HG03354 (cell line): ENCODE results near the gene TMEM117.
A peak's percentile ranks its signal among the peaks of the same experiment; 100 is the strongest.

ENCODE experiments used
- ATAC-seq: cut with Tn5 transposase; IDR thresholded peaks from one replicate; pipeline ENCODE4 v1.9.1; 2021; ENCODE audit warnings: mild to moderate bottlenecking; ENCODE audit not compliant: unreplicated experiment, poor library complexity, severe bottlenecking

The TMEM117 gene

DNA sequence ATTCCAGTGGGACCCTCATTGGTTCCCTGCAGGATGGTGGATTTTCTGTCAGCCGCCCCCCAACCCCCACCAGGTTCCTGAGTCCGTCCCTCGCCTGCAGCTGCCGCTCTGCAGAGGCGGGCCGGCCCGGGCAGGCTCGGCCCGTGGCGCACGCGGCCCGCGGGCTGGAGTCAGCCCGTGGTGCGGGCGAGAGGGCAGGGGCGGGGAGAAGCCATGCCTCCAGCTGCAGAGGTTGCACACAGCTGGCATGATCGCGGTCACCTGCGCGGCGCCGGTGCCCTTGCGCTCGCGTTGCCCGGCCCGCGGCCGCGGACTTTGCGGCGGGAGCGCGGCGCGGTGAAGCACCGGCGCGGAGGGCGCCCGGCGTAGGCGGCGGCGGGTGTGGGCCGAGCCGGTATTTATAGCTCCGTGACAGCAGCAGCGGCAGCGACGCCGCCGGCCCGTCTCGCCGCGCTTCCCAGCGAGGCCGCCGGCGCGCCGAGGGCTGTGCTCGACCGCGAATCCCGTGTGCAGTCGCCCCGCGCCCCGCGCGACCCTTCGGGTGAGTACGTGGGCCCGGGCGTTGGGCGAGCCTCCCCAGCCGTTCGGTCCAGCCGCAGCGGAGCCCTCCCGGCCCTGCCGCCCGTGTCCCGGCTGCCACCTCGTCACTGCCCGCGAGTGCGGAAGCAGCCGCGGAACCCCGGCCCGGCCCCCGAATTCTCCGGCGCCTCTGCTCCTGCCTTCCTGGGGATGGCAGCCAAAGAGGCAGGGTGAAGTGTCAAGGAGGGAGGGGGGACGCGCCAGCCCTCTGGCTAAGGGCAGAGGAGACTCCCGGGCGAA lies at the start of gene TMEM117:
Gene TMEM117 (plus strand): TSS at position 426 of the 819 bp plus-strand sequence.
- ATAC-seq = peak; percentile 82

DNA sequence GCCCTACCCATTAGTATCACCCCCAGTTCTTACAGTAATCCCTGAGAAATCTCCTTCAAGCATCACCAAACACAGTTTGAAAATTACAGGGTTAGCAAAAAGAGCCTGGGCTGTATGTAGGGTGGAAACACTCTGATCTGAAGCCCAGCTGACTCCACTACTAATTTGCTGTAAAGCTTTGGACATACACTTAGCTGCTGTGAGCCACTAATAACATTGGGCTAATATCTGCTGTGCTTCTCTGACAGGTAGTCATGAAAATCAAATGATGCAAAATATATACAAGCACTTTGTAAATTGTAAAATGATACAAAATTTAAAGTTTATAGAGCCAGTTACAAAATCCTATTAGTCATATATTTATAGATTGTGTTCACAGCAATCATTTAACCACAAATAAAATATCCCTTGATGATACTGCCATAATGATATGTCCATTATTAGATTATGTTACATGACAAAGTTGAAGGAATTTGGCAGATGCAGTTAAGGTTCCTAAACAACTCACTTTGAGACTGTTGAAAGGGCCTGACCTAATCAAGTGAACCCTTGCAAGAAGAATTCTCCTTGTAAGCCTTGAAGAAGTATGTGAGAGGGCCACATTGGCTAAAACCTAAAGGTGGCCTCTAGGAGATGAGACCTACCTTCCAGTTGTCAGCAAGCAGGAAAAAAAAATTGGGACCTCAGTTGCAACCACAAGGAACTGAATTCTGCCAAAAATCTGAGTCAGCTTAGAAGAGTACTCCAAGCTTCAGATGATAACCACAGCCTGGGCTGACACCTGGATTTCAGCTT lies 48.8 kb upstream of the TMEM117 start:
- no peak for ATAC-seq

DNA sequence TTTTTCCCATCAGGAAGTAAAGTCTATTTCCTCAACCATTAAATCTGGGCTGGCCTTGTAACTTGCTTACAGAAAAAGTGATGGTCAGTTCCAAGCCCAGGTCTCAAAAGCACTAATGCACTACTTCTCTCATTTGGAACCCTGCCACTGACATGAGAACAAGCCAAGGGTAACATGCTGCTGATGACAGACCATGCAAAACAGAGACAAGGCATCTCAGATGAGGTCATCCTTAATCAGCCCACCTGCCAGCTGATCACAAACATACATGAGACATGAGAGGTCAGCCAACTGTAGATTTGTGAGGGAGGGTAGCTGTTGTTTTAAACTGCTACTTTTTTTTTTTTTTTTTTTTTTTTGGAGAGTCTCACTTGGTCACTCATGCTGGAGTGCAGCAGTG lies 45.9 kb upstream of the TMEM117 start:
- peak; percentile 62 for ATAC-seq

GRCh38 chr12:43795716-43796280 lies 40.1 kb upstream of the TMEM117 start:
- peak; percentile 61 for ATAC-seq

DNA sequence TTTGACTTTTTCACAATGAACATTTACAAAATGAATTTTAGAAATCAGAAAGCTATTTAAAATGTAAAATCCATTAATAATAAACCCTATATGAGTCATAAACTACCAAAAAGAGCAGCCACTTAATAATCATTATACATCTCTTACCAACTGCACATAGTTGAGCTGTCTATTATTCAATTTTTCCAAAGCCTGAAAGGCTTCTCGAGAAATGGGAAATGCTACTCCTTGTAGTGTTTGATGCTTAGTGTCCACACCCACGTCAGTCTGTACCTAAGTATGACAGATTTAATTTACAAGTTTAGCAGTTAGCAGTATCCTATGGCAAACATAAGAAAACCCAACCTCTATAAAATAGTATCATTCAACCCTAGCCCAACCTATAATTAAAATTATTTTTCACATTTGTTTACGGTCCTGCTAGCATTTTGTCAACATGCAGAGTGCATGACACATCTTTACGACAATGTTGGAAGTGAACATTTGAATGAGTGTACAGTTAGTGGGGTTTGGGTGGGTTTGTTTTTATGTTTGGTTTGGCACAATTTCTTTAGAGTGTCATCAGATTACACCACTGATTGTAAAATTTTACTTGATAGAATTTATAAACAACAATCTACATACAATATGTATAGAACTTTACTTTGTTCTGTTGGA lies 38.2 kb upstream of the TMEM117 start:
- no peak for ATAC-seq

DNA sequence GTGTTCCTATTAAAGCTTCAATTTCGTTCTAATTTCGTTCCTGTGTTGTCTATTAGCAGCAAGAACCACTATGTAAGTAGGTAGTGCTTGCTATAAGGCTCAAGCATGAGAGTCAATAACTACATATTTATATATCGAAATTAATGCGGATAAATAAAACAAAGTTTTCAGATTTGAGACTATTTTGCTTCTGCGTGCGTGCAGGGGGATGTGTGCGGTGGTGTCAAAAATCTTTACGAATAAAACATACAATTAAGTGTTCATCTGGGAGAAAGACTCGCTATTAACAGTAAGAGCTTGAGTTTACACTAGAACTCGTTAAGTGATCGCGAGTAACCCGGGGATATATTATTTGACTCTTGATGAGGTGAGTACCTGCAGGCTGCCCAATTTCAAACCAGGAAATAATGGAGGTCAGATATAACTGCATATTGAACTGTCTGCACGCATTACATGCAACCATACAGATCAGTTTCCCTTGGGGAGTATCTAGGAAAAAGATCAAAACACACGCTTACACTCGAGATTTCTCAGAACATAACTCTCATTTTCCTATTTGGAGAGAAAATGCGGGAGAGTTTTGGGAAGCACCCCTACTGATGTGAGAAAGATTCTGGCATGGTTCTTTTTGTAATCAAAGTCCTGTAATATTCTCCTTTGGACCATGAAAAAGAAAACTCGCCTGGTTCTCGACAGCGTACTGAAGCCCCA lies 30.6 kb upstream of the TMEM117 start:
- ATAC-seq = peak; percentile 33

- ATAC-seq = peak; percentile 96
Measured at GRCh38 chr12:43805860-43806736, 29.8 kb upstream of the TMEM117 start, which contains the start of gene TWF1. TSS of gene TWF1 (minus strand) at chr12:43806317. CDS start at chr12:43806245, 72 bp downstream.

- no peak for ATAC-seq
Measured at GRCh38 chr12:43806737-43807072, 29.2 kb upstream of the TMEM117 start.

- no peak for ATAC-seq
Measured at GRCh38 chr12:43807386-43807785, 28.5 kb upstream of the TMEM117 start.

DNA sequence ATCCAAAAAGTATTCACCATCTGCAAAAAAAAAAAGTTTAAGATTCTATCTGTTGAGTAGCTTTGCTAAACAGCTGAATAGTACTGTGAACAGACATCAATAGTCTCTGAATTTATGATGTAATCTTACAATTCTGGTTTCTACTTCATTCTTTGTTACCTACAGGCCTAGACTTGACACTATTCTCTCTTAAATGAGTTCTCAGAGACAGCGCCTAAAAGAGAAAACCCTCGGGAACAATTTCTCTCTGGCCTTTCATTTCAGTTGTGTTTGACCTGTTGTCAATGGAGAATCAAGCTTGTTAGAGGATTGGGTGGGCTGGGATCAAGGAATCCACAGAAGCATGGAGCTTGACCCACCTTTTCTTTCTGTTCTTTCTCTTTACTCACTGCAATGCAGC lies 23.8 kb upstream of the TMEM117 start:
- no peak for ATAC-seq

GRCh38 chr12:43812926-43813325 lies 23.0 kb upstream of the TMEM117 start:
- ATAC-seq = no peak

GRCh38 chr12:43815416-43815815 lies 20.5 kb upstream of the TMEM117 start:
- no peak for ATAC-seq

GRCh38 chr12:43816168-43816567 lies 19.7 kb upstream of the TMEM117 start:
- no peak for ATAC-seq

GRCh38 chr12:43824207-43824775 lies 11.6 kb upstream of the TMEM117 start:
- no peak for ATAC-seq

DNA sequence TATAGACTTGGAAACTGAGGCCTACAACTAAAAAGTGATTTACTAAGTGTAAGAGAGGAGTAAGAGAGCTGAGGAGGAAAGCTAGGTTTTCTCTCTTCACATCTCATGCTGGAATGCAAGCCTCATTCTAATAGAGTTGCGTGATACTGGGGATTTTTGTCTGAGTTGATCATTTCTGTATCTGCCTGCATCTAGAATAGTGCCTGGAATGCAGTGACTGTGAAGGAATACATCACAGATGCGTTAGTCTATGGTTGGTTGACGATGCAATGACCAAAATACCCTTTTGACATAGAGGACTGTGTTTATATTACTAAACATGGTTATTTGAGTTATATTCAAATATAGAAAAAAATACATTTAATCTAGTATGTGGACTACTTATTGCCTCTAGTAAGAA lies 9.2 kb upstream of the TMEM117 start:
- no peak for ATAC-seq

DNA sequence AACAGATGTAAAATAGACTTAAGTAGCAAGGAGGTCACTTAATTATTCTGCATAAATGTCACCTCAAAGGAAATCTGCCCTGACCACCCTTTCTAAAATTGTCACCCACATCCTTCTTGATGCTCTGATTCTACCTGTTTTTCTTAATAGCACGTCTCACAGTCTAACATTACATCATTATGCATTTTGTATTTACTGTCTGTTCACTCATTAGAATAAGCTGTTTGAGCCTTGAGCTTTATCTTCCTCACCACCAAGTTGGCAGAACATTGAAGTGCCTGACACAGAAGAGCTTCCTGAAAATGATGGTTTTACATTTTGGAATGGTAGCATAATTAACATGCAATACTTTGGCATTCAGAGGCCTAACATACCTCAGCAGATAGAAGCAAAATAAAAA lies 8.8 kb upstream of the TMEM117 start:
- no peak for ATAC-seq

- ATAC-seq = no peak
Measured at GRCh38 chr12:43832463-43833168, 3.3 kb upstream of the TMEM117 start.

DNA sequence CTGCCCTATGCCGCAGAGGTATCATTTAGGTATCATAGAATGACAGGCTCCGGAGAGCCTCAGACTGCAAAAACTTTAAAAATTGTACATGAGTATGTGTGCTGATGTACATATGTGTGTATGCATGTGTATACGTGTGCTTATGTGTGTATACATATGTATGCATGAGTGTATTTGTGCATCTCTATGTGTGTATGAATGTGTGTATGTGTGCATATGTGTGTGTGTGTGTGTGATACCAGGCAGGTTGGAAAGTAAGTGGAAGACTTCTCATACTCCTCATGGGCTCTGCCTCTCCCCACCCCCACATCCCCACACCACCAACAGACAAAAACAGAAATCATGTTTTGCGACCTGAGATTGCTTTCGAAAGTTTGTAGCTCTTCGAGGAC lies 621 bp upstream of the TMEM117 start:
- ATAC-seq = peak; percentile 7
